Fibroblast of the aortic adventitia (primary cell): ENCODE measurements around the gene MRPS25. TPM values are rescaled to one million over a fixed set of nuclear protein-coding genes. Genes with fewer than 3 reads are reported as not detected.

Source experiments
- DNase-seq: peaks from one replicate; pipeline ENCODE4 v3.0.0-alpha.2; 2010; ENCODE audit warnings: low read depth
- H3K4me3 ChIP-seq: 2 replicates; pipeline ENCODE4 v1.5.1; 2011; ENCODE audit warnings: low read depth, mild to moderate bottlenecking, control low read depth, low read length, moderate library complexity
- CTCF ChIP-seq: IDR thresholded peaks from 2 replicates; pipeline ENCODE4 v1.5.1; 2011; ENCODE audit warnings: mild to moderate bottlenecking, low read length, control low read depth, inconsistent platforms; ENCODE audit not compliant: insufficient read depth
- total RNA-seq: library from RNA; depleted of rRNA; stranded (reverse); fragments of >200 nt; gene quantifications from 2 replicates; pipeline ENCODE4 v1.2.3, GENCODE V29; 2012; ENCODE audit warnings: low replicate concordance

MRPS25 gene
- total RNA-seq, 1 donor = 12.7 TPM

- no peak for DNase-seq
- no peak overlapping the region for H3K4me3 ChIP-seq
- TF ChIP-seq CTCF = no peak
These were observed 21.1 kb upstream of the MRPS25 start for GRCh38 chr3:15086263-15086662.

GRCh38 chr3:15083252-15083651 is 18.1 kb upstream of the MRPS25 start:
- no peak for TF ChIP-seq CTCF
- no peak overlapping the region for H3K4me3 ChIP-seq
- DNase-seq = no peak

- TF ChIP-seq CTCF = no peak
These were observed 17.0 kb upstream of the MRPS25 start for GRCh38 chr3:15081960-15082664.

GRCh38 chr3:15079091-15079490 is 14.0 kb upstream of the MRPS25 start:
- TF ChIP-seq CTCF = no peak
- H3K4me3 ChIP-seq = no peak overlapping the region
- no peak for DNase-seq

More at GRCh38 chr3:15081960-15082664, 17.0 kb upstream of the MRPS25 start:
- no peak for DNase-seq
- no peak overlapping the region for H3K4me3 ChIP-seq

GRCh38 chr3:15074500-15074899 is 9.4 kb upstream of the MRPS25 start:
- no peak for DNase-seq
- no peak overlapping the region for H3K4me3 ChIP-seq
- TF ChIP-seq CTCF = no peak

GRCh38 chr3:15071699-15072098 is 6.6 kb upstream of the MRPS25 start:
- H3K4me3 ChIP-seq = no peak overlapping the region
- DNase-seq = no peak
- no peak for TF ChIP-seq CTCF

- DNase-seq = no peak
- no peak for TF ChIP-seq CTCF
- no peak overlapping the region for H3K4me3 ChIP-seq
These were observed 4.3 kb upstream of the MRPS25 start for GRCh38 chr3:15069441-15069840.
